Skeletal muscle satellite cell (primary cell): ENCODE data around the gene ADM5.

ENCODE experiments used
- H3K27me3 ChIP-seq: 2 replicates; pipeline ENCODE4 v1.7.0; 2013; ENCODE audit warnings: low read length; ENCODE audit not compliant: control insufficient read depth, insufficient read depth
- H3K36me3 ChIP-seq: 2 replicates; pipeline ENCODE4 v1.7.0; 2013; ENCODE audit warnings: mild to moderate bottlenecking, control low read depth, low read length; ENCODE audit not compliant: insufficient read depth
- H3K4me1 ChIP-seq: 2 replicates; pipeline ENCODE4 v1.7.0; 2013; ENCODE audit warnings: low read length; ENCODE audit not compliant: control insufficient read depth, insufficient read depth
- H3K4me2 ChIP-seq: 2 replicates; pipeline ENCODE4 v1.7.0; 2013; ENCODE audit warnings: mild to moderate bottlenecking, low read length
- H3K4me3 ChIP-seq: 2 replicates; pipeline ENCODE4 v1.7.0; 2013; ENCODE audit warnings: low read length
- H3K9ac ChIP-seq: 2 replicates; pipeline ENCODE4 v1.7.0; 2013; ENCODE audit warnings: mild to moderate bottlenecking, low read depth, low read length, moderate library complexity
- H3K9me3 ChIP-seq: replicated peaks from 2 replicates; pipeline ENCODE4 v1.7.0; 2013; ENCODE audit warnings: mild to moderate bottlenecking, control low read depth, low read length

The ADM5 gene

GRCh38 chr19:49684251-49684982 is 5.0 kb upstream of the ADM5 start:
- H3K27me3 ChIP-seq: no peaks in the 10 kb centered on the region
- H3K4me1 ChIP-seq: peaks cover 12% of the 10 kb centered on the region
- no peak overlapping the region for H3K4me3 ChIP-seq
- H3K9me3 ChIP-seq: no peaks in the 10 kb centered on the region
- H3K36me3 ChIP-seq: peaks cover 56% of the 10 kb centered on the region
- no peak overlapping the region for H3K4me2 ChIP-seq
- no peak overlapping the region for H3K9ac ChIP-seq

GRCh38 chr19:49684983-49685553 is 4.3 kb upstream of the ADM5 start:
- no peaks in the 10 kb centered on the region for H3K9me3 ChIP-seq
- no peaks in the 10 kb centered on the region for H3K27me3 ChIP-seq
- no peak overlapping the region for H3K4me2 ChIP-seq
- peaks cover 8% of the 10 kb centered on the region for H3K4me1 ChIP-seq
- no peak overlapping the region for H3K9ac ChIP-seq
- H3K36me3 ChIP-seq: peaks cover 56% of the 10 kb centered on the region
- no peak overlapping the region for H3K4me3 ChIP-seq

GRCh38 chr19:49685845-49686332 is 3.5 kb upstream of the ADM5 start:
- H3K27me3 ChIP-seq: no peaks in the 10 kb centered on the region
- H3K4me1 ChIP-seq: peaks cover 11% of the 10 kb centered on the region
- no peak overlapping the region for H3K9ac ChIP-seq
- H3K36me3 ChIP-seq: peaks cover 55% of the 10 kb centered on the region
- H3K4me3 ChIP-seq: no peak overlapping the region
- H3K9me3 ChIP-seq: no peaks in the 10 kb centered on the region
- no peak overlapping the region for H3K4me2 ChIP-seq

GRCh38 chr19:49686503-49687088 is 2.8 kb upstream of the ADM5 start:
- Histone ChIP-seq H3K4me1 (peaks cover 17% of the 10 kb centered on the region), H3K36me3 (peaks cover 51% of the 10 kb centered on the region), H3K4me3 (no peak overlapping the region), H3K4me2 (no peak overlapping the region), H3K27me3 (no peaks in the 10 kb centered on the region), H3K9ac (no peak overlapping the region), H3K9me3 (no peaks in the 10 kb centered on the region)

GRCh38 chr19:49687150-49687549 is 2.2 kb upstream of the ADM5 start:
- no peak overlapping the region for H3K4me2 ChIP-seq
- no peaks in the 10 kb centered on the region for H3K9me3 ChIP-seq
- peaks cover 19% of the 10 kb centered on the region for H3K4me1 ChIP-seq
- no peaks in the 10 kb centered on the region for H3K27me3 ChIP-seq
- no peak overlapping the region for H3K9ac ChIP-seq
- no peak overlapping the region for H3K4me3 ChIP-seq
- peaks cover 46% of the 10 kb centered on the region for H3K36me3 ChIP-seq

- Histone ChIP-seq H3K9ac (no peak overlapping the region), H3K36me3 (peaks cover 42% of the 10 kb centered on the region), H3K4me1 (peaks cover 19% of the 10 kb centered on the region), H3K9me3 (no peaks in the 10 kb centered on the region), H3K4me3 (no peak overlapping the region), H3K4me2 (no peak overlapping the region), H3K27me3 (no peaks in the 10 kb centered on the region)
Measured at GRCh38 chr19:49687566-49688316, 1.7 kb upstream of the ADM5 start.

GRCh38 chr19:49688531-49689132 is 762 bp upstream of the ADM5 start:
- Histone ChIP-seq H3K4me3 (no peak overlapping the region), H3K36me3 (peaks cover 37% of the 10 kb centered on the region), H3K9ac (no peak overlapping the region), H3K4me1 (peaks cover 19% of the 10 kb centered on the region), H3K27me3 (no peaks in the 10 kb centered on the region), H3K4me2 (no peak overlapping the region), H3K9me3 (no peaks in the 10 kb centered on the region)

- peaks cover 22% of the 10 kb centered on the region for H3K36me3 ChIP-seq
- peaks cover 19% of the 10 kb centered on the region for H3K4me1 ChIP-seq
- H3K9ac ChIP-seq: peak overlapping the region; percentile 49
- H3K4me3 ChIP-seq: peak overlapping the region; percentile 62
- H3K4me2 ChIP-seq: peak overlapping the region; percentile 83
- H3K9me3 ChIP-seq: no peaks in the 10 kb centered on the region
- no peaks in the 10 kb centered on the region for H3K27me3 ChIP-seq
Measured at GRCh38 chr19:49690079-49690655, 773 bp downstream of the ADM5 start.

GRCh38 chr19:49690656-49691242 is 1.4 kb downstream of the ADM5 start, which contains the start of gene CPT1C:
TSS of gene CPT1C (plus strand) at chr19:49691116. CDS start at chr19:49692253, 1,137 bp downstream.
- Histone ChIP-seq H3K27me3 (no peaks in the 10 kb centered on the region), H3K9ac (peak within 1 kb of the TSS; percentile 49), H3K4me3 (peak within 1 kb of the TSS; percentile 62)

GRCh38 chr19:49691243-49692146 is 2.1 kb downstream of the ADM5 start:
- Histone ChIP-seq H3K9me3 (no peaks in the 10 kb centered on the region), H3K4me3 (peak overlapping the region; percentile 62), H3K27me3 (no peaks in the 10 kb centered on the region), H3K36me3 (peaks cover 9% of the 10 kb centered on the region), H3K9ac (peak overlapping the region; percentile 24), H3K4me1 (peaks cover 19% of the 10 kb centered on the region), H3K4me2 (peak overlapping the region; percentile 83)

More at GRCh38 chr19:49690656-49691242, 1.4 kb downstream of the ADM5 start, which contains the start of gene CPT1C:
- Histone ChIP-seq H3K36me3 (peaks cover 16% of the 10 kb centered on the region), H3K4me2 (peak within 1 kb of the TSS; percentile 83), H3K9me3 (no peaks in the 10 kb centered on the region), H3K4me1 (peaks cover 19% of the 10 kb centered on the region)
